Neural cell (in vitro differentiated cells): Measurements from ENCODE around the gene SERPINH1. TPM values are rescaled to one million over a fixed set of nuclear protein-coding genes. Genes with fewer than 3 reads are reported as not detected.

Experiments used
- H2AFZ ChIP-seq: fragments of 200-600, 300-800 bp; sonication (generic), shearing (Covaris generic); 2 replicates; pipeline ENCODE4 v1.6.0; 2014; ENCODE audit warnings: low read depth, mild to moderate bottlenecking, antibody characterized with exemption, low read length, moderate library complexity
- H3F3A ChIP-seq: fragments of 200-600 bp; shearing (Covaris generic); 2 replicates; pipeline ENCODE4 v1.6.1; 2016; ENCODE audit warnings: mild to moderate bottlenecking, moderate library complexity, mixed read lengths, antibody characterized with exemption, low read length; ENCODE audit not compliant: insufficient read depth, poor library complexity, severe bottlenecking
- H3K27ac ChIP-seq: fragments of 200-600, 300-800 bp; sonication (generic), shearing (Covaris generic); 2 replicates; pipeline ENCODE4 v1.5.1; 2014; ENCODE audit warnings: mild to moderate bottlenecking, low read length, moderate library complexity
- H3K27me3 ChIP-seq: fragments of 300-800, 200-600 bp; sonication (generic), shearing (Covaris generic); 2 replicates; pipeline ENCODE4 v1.6.0; 2014; ENCODE audit warnings: mild to moderate bottlenecking, low read depth, low read length, moderate library complexity; ENCODE audit not compliant: insufficient read depth
- H3K36me3 ChIP-seq: fragments of 300-800, 200-600 bp; sonication (generic), shearing (Covaris generic); 2 replicates; pipeline ENCODE4 v1.5.1; 2014; ENCODE audit warnings: mild to moderate bottlenecking, antibody characterized with exemption, low read length, moderate library complexity; ENCODE audit not compliant: insufficient read depth
- H3K4me2 ChIP-seq: fragments of 300-800, 200-600 bp; sonication (generic), shearing (Covaris generic); 2 replicates; pipeline ENCODE4 v1.6.0; 2014; ENCODE audit warnings: mild to moderate bottlenecking, low read length
- H3K4me3 ChIP-seq: fragments of 300-800, 200-600 bp; sonication (generic), shearing (Covaris generic); 2 replicates; pipeline ENCODE4 v1.5.1; 2014; ENCODE audit warnings: mild to moderate bottlenecking, low read length, moderate library complexity
- H3K79me2 ChIP-seq: fragments of 200-600 bp; shearing (Covaris generic); replicated peaks from 2 replicates; pipeline ENCODE4 v1.6.0; 2014; ENCODE audit warnings: mild to moderate bottlenecking, low read length, moderate library complexity; ENCODE audit not compliant: insufficient read depth
- H3K9ac ChIP-seq: fragments of 300-800, 200-600 bp; sonication (generic), shearing (Covaris generic); 2 replicates; pipeline ENCODE4 v1.6.1; 2016; ENCODE audit warnings: mild to moderate bottlenecking, low read length, mixed read lengths
- H3K9me2 ChIP-seq: fragments of 200-600 bp; shearing (Covaris generic); 2 replicates; pipeline ENCODE4 v1.6.1; 2016; ENCODE audit warnings: mild to moderate bottlenecking, low read length, mixed read lengths; ENCODE audit not compliant: insufficient read depth
- H3K9me3 ChIP-seq: fragments of 200-600, 300-800 bp; sonication (generic), shearing (Covaris generic); 2 replicates; pipeline ENCODE4 v1.6.1; 2016; ENCODE audit warnings: mild to moderate bottlenecking, mixed run types, low read length, moderate library complexity, mixed read lengths
- H4K20me1 ChIP-seq: fragments of 200-600 bp; shearing (Covaris generic); 2 replicates; pipeline ENCODE4 v1.6.1; 2016; ENCODE audit warnings: mild to moderate bottlenecking, mixed run types; ENCODE audit not compliant: insufficient read depth
- CTCF ChIP-seq: fragments of 450-650 bp; IDR thresholded peaks from 2 replicates; pipeline ENCODE4 v1.5.1; 2014; ENCODE audit warnings: antibody characterized with exemption, mild to moderate bottlenecking, moderate library complexity; ENCODE audit not compliant: poor library complexity, severe bottlenecking
- EP300 ChIP-seq: fragments of 450-650 bp; conservative IDR thresholded peaks from 2 replicates; pipeline ENCODE4 v1.6.1; 2014; ENCODE audit warnings: antibody characterized with exemption, mild to moderate bottlenecking, moderate library complexity; ENCODE audit not compliant: poor library complexity, severe bottlenecking
- EZH2 ChIP-seq: fragments of 200-600, 300-800 bp; shearing (Covaris generic), sonication (generic); IDR thresholded peaks from 2 replicates; pipeline ENCODE4 v1.6.1; 2014; ENCODE audit warnings: antibody characterized with exemption, low read length, borderline replicate concordance, mild to moderate bottlenecking; ENCODE audit not compliant: insufficient read depth, poor library complexity, severe bottlenecking
- MXI1 ChIP-seq: fragments of 450-650 bp; conservative IDR thresholded peaks from 2 replicates; pipeline ENCODE4 v1.6.1; 2014; ENCODE audit warnings: antibody characterized with exemption, mild to moderate bottlenecking; ENCODE audit not compliant: poor library complexity, severe bottlenecking
- POLR2AphosphoS5 ChIP-seq: IDR thresholded peaks from 2 replicates; pipeline ENCODE4 v1.6.1; 2012
- RAD21 ChIP-seq: fragments of 450-650 bp; conservative IDR thresholded peaks from 2 replicates; pipeline ENCODE4 v1.6.1; 2014; ENCODE audit warnings: antibody characterized with exemption, mild to moderate bottlenecking, moderate library complexity
- REST ChIP-seq: IDR thresholded peaks from 2 replicates; pipeline ENCODE4 v1.6.1; 2012; ENCODE audit warnings: borderline replicate concordance
- SMC3 ChIP-seq: fragments of 450-650 bp; conservative IDR thresholded peaks from 2 replicates; pipeline ENCODE4 v1.6.1; 2014; ENCODE audit warnings: antibody characterized with exemption, mild to moderate bottlenecking, moderate library complexity; ENCODE audit not compliant: poor library complexity
- TAF1 ChIP-seq: IDR thresholded peaks from 2 replicates; pipeline ENCODE4 v1.6.1; 2012; ENCODE audit warnings: low read depth
- polyA plus RNA-seq: library from polyadenylated mRNA; depleted of rRNA; stranded (reverse); fragments of >200 nt; gene quantifications from 2 replicates; pipeline ENCODE4 v1.2.3, GENCODE V29; 2014

SERPINH1 gene
- polyA plus RNA-seq, 1 donor from 2014 or later: 16.1 TPM

GRCh38 chr11:75538150-75538942 lies 23.7 kb upstream of the SERPINH1 start:
- H2AFZ ChIP-seq: no peak overlapping the region
- TF ChIP-seq POLR2AphosphoS5 (no peak), RAD21 (no peak), REST (no peak), MXI1 (no peak), EP300 (no peak), EZH2 (no peak), CTCF (no peak), TAF1 (no peak), SMC3 (no peak)
- peaks cover 6% of the 10 kb centered on the region for H3F3A ChIP-seq
- no peak overlapping the region for H3K27ac ChIP-seq
- H3K36me3 ChIP-seq: no peaks in the 10 kb centered on the region
- H4K20me1 ChIP-seq: no peaks in the 10 kb centered on the region
- no peak overlapping the region for H3K4me3 ChIP-seq
- no peak overlapping the region for H3K9ac ChIP-seq
- no peak overlapping the region for H3K4me2 ChIP-seq
- H3K9me2 ChIP-seq: no peaks in the 10 kb centered on the region
- no peaks in the 10 kb centered on the region for H3K79me2 ChIP-seq
- no peaks in the 10 kb centered on the region for H3K9me3 ChIP-seq
- no peaks in the 10 kb centered on the region for H3K27me3 ChIP-seq

GRCh38 chr11:75539459-75540334 lies 22.4 kb upstream of the SERPINH1 start:
- Histone ChIP-seq H3K4me3 (no peak overlapping the region), H4K20me1 (no peaks in the 10 kb centered on the region), H2AFZ (no peak overlapping the region), H3K9me2 (no peaks in the 10 kb centered on the region), H3K36me3 (no peaks in the 10 kb centered on the region), H3K27me3 (no peaks in the 10 kb centered on the region), H3K79me2 (no peaks in the 10 kb centered on the region), H3F3A (peaks cover 6% of the 10 kb centered on the region), H3K27ac (no peak overlapping the region), H3K9me3 (no peaks in the 10 kb centered on the region), H3K4me2 (no peak overlapping the region), H3K9ac (no peak overlapping the region)
- no peak for TF ChIP-seq MXI1
- TF ChIP-seq TAF1: no peak
- no peak for TF ChIP-seq RAD21
- TF ChIP-seq REST: no peak
- no peak for TF ChIP-seq CTCF
- TF ChIP-seq EP300: no peak
- no peak for TF ChIP-seq EZH2
- no peak for TF ChIP-seq SMC3
- no peak for TF ChIP-seq POLR2AphosphoS5
